Frontal cortex (tissue), 4 donors: ENCODE measurements around the gene CCT5. TPM values are rescaled to one million over a fixed set of nuclear protein-coding genes. Genes with fewer than 3 reads are reported as not detected.

Source experiments
- DNase-seq, 2 donors: peaks; one replicate each; pipeline ENCODE4 v3.0.0; 2012; ENCODE audit warnings: low spot score in 2 of 2
- FAIRE-seq: peaks from 2 replicates; lab custom pipeline; 2012; peaks lifted over from hg19 to GRCh38; lab: Jason Lieb, UNC
- total RNA-seq: library from RNA; depleted of rRNA; stranded (reverse); fragments of >200 nt; gene quantifications from one replicate; pipeline ENCODE4 v1.2.3, GENCODE V29; 2014
- donor health status: control.
- donor health status: control.
- donor health status: control.

CCT5 gene
- 284 TPM for total RNA-seq

- DNase-seq, result peak; percentile 88 to 92
- FAIRE-seq, result no peak
Observed at GRCh38 chr5:10249948-10250805, at the start of gene CCT5. TSS of gene CCT5 (plus strand) at chr5:10250280. CDS start at chr5:10250341, 61 bp downstream.

GRCh38 chr5:10201223-10201868, 48.7 kb upstream of the CCT5 start:
- DNase-seq, result no peak
- FAIRE-seq, result no peak

GRCh38 chr5:10202089-10202910, 47.8 kb upstream of the CCT5 start:
- FAIRE-seq (no peak), DNase-seq (no peak)

- FAIRE-seq (no peak), DNase-seq (no peak)
Observed at GRCh38 chr5:10209004-10209403, 41.1 kb upstream of the CCT5 start.

- DNase-seq (no peak), FAIRE-seq (no peak)
Observed at GRCh38 chr5:10213316-10213715, 36.8 kb upstream of the CCT5 start.

GRCh38 chr5:10214041-10214440, 36.0 kb upstream of the CCT5 start:
- no peak for FAIRE-seq
- DNase-seq, result no peak

GRCh38 chr5:10215366-10215765, 34.7 kb upstream of the CCT5 start:
- FAIRE-seq (no peak), DNase-seq (no peak)

GRCh38 chr5:10216107-10216506, 34.0 kb upstream of the CCT5 start:
- DNase-seq, result no peak
- FAIRE-seq, result no peak

GRCh38 chr5:10218658-10219057, 31.4 kb upstream of the CCT5 start:
- FAIRE-seq (no peak), DNase-seq (no peak)

GRCh38 chr5:10219068-10219467, 31.0 kb upstream of the CCT5 start:
- no peak for FAIRE-seq

GRCh38 chr5:10220248-10220647, 29.8 kb upstream of the CCT5 start:
- DNase-seq, result peak in 1 of 2 donors; percentile 22
- no peak for FAIRE-seq

More at GRCh38 chr5:10219068-10219467, 31.0 kb upstream of the CCT5 start:
- no peak for DNase-seq

- FAIRE-seq (no peak), DNase-seq (no peak)
Observed at GRCh38 chr5:10222326-10222725, 27.8 kb upstream of the CCT5 start.

- FAIRE-seq (no peak), DNase-seq (no peak)
Observed at GRCh38 chr5:10227379-10227778, 22.7 kb upstream of the CCT5 start.

- DNase-seq (no peak), FAIRE-seq (no peak)
Observed at GRCh38 chr5:10228288-10228687, 21.8 kb upstream of the CCT5 start.

- no peak for DNase-seq
- no peak for FAIRE-seq
Observed at GRCh38 chr5:10229306-10230048, 20.6 kb upstream of the CCT5 start.

- FAIRE-seq (no peak), DNase-seq (no peak)
Observed at GRCh38 chr5:10232386-10232785, 17.7 kb upstream of the CCT5 start.

- no peak for FAIRE-seq
- no peak for DNase-seq
Observed at GRCh38 chr5:10233011-10233410, 17.1 kb upstream of the CCT5 start.

- DNase-seq, result peak in 1 of 2 donors; percentile 19
- no peak for FAIRE-seq
Observed at GRCh38 chr5:10233505-10233904, 16.6 kb upstream of the CCT5 start.

- FAIRE-seq, result no peak
- DNase-seq, result no peak
Observed at GRCh38 chr5:10235350-10235749, 14.7 kb upstream of the CCT5 start.
